Mononuclear cell (primary cell): Measurements from ENCODE around the gene GPR141. TPM values are rescaled to one million over a fixed set of nuclear protein-coding genes. Genes with fewer than 3 reads are reported as not detected.

Experiments used
- H3K27me3 ChIP-seq: 2 replicates; pipeline ENCODE4 v1.6.0; 2011; ENCODE audit warnings: low read length, control low read depth; ENCODE audit not compliant: insufficient read depth
- H3K4me1 ChIP-seq: 2 replicates; pipeline ENCODE4 v1.5.1; 2011; ENCODE audit warnings: mild to moderate bottlenecking, low read length, control low read depth; ENCODE audit not compliant: insufficient read depth
- H3K4me3 ChIP-seq: 2 replicates; pipeline ENCODE4 v1.5.1; 2011; ENCODE audit warnings: mild to moderate bottlenecking, low read length, moderate library complexity
- H3K9me3 ChIP-seq: 2 replicates; pipeline ENCODE4 v1.5.1; 2011; ENCODE audit warnings: low read depth, mild to moderate bottlenecking, control low read depth, low read length
- total RNA-seq: library from RNA; depleted of rRNA; stranded (reverse); fragments of >200 nt; gene quantifications from one replicate; pipeline ENCODE4 v1.2.3, GENCODE V29; 2012

GPR141 gene
- total RNA-seq, 1 donor: 3.8 TPM

DNA sequence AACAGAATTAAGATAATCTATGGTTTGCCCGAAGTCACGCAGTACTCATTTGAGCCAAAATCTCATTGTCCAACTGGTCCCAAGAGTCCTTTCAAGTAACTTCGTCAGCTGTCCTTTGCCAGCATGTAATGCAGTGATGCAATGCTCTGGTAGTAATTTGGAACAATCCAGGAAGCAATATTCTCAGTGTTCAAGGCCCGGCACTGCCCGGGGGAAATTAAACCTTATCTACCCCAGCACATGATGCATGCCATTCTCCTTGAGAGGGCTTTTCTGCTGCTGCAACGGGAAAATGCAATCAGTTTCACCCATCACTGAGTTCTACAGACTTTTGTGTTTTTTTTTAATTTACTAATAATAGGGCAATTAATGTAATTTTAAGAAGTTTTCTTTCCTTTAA, 87.3 kb downstream of the GPR141 start:
- Histone ChIP-seq H3K9me3 (no peaks in the 10 kb centered on the region), H3K4me1 (peaks cover 31% of the 10 kb centered on the region), H3K4me3 (no peak overlapping the region), H3K27me3 (no peaks in the 10 kb centered on the region)

- Histone ChIP-seq H3K4me1 (peaks cover 26% of the 10 kb centered on the region), H3K9me3 (no peaks in the 10 kb centered on the region), H3K27me3 (no peaks in the 10 kb centered on the region), H3K4me3 (no peak overlapping the region)
Measured at GRCh38 chr7:37771342-37771741, 87.8 kb downstream of the GPR141 start.

DNA sequence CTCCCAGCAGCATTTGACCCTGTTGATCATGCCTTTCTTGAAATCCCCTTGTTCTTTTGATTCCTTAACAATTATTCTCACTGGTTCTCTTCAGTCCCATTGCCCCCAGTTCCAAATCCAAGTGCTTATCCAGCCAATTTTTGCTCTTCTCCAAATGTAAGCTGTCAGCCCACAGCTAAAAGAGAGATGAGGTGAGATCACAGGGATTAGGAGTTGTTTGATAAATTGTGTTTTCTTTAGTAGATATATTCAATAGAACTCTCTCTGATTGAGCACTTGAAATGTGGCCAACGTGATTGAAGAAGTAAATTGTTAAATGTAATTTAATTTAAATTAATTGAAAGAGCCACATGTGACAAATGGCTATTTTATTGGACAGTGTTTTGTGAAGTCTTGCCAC, 88.2 kb downstream of the GPR141 start:
- no peaks in the 10 kb centered on the region for H3K27me3 ChIP-seq
- H3K4me3 ChIP-seq: no peak overlapping the region
- H3K9me3 ChIP-seq: peaks cover 2% of the 10 kb centered on the region
- H3K4me1 ChIP-seq: peaks cover 21% of the 10 kb centered on the region

DNA sequence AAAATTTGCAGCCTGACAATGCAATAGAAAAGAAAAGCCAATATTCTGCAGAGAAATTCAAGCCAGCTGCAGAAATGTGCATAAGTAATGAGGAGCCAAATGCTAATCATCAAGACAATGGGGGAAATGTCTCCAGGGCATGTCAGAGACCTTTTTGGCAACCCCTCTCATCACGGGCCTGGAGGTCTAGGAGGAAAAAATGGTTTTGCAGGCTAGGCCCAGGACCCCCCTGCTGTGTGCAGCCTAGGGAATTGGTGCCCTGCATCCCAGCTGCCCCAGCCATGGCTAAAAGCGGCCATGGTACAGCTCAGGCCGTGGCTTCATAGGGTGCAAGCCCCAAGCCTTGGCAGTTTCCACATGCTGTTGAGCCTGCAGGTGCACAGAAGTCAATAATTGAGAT, 92.4 kb downstream of the GPR141 start:
- Histone ChIP-seq H3K27me3 (no peaks in the 10 kb centered on the region), H3K9me3 (peaks cover 23% of the 10 kb centered on the region), H3K4me3 (no peak overlapping the region), H3K4me1 (no peaks in the 10 kb centered on the region)

DNA sequence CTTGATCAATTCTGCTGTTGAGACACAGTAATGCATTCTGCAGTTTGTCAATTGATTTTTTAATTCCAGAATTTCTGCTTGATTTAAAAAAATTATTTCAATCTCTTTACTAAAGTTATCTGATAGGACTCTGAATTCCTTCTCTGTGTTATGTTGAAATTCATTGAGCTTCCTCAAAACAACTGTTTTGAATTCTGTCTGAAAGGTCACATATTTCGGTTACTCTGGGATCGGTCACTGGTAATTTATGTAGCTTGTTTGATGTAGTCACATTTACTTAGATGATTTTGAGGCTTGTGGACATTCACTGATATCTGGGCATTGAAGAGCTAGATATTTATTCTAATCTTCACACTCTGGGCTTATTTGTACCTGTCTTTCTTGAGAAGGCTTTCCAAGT, 97.6 kb downstream of the GPR141 start:
- Histone ChIP-seq H3K27me3 (no peaks in the 10 kb centered on the region), H3K4me3 (no peak overlapping the region), H3K4me1 (peaks cover 6% of the 10 kb centered on the region), H3K9me3 (peaks cover 23% of the 10 kb centered on the region)

- Histone ChIP-seq H3K4me1 (peaks cover 14% of the 10 kb centered on the region), H3K27me3 (no peaks in the 10 kb centered on the region), H3K9me3 (peaks cover 17% of the 10 kb centered on the region), H3K4me3 (no peak overlapping the region)
Measured at GRCh38 chr7:37782166-37782565, 98.6 kb downstream of the GPR141 start.

GRCh38 chr7:37784015-37784414, 100.4 kb downstream of the GPR141 start:
- Histone ChIP-seq H3K9me3 (no peaks in the 10 kb centered on the region), H3K27me3 (no peaks in the 10 kb centered on the region), H3K4me1 (peaks cover 16% of the 10 kb centered on the region), H3K4me3 (no peak overlapping the region)

- Histone ChIP-seq H3K27me3 (no peaks in the 10 kb centered on the region), H3K9me3 (no peaks in the 10 kb centered on the region), H3K4me1 (peaks cover 10% of the 10 kb centered on the region), H3K4me3 (no peak overlapping the region)
Measured at GRCh38 chr7:37786741-37787569, 103.4 kb downstream of the GPR141 start.

Other genes with a start within 250 kb of the GPR141 start
- gene ELMO1, start 234.9 kb upstream of the GPR141 start, total RNA-seq: 215 TPM
- 1.7 TPM for gene NME8, start 164.8 kb downstream of the GPR141 start, total RNA-seq
- not detected for gene SFRP4, start 233.1 kb downstream of the GPR141 start, total RNA-seq
- 0.42 TPM for gene EPDR1, start 236.9 kb downstream of the GPR141 start, total RNA-seq